ENCODE data around the gene CX3CL1. TPM values are rescaled to one million over a fixed set of nuclear protein-coding genes. Genes with fewer than 3 reads are reported as not detected.

Gene CX3CL1
- total RNA-seq, 1 experiment from 2014 or later, result 0.15 TPM

GRCh38 chr16:57364143-57364542 lies 8.1 kb upstream of the CX3CL1 start:
- Histone ChIP-seq H3K9me3 (ENCODE audit: control insufficient read depth in 1 of 2, insufficient read depth in 1 of 2, low read depth in 1 of 2, low read length in 2 of 2) (no peaks in the 10 kb centered on the region), H3K4me1 (ENCODE audit: control insufficient read depth in 1 of 2, insufficient read depth in 2 of 2, low read length in 2 of 2) (no peaks in the 10 kb centered on the region), H3K4me3 (replicated peaks in 1 of 2; ENCODE audit: low read depth in 1 of 2, low read length in 2 of 2) (no peak overlapping the region), H4K20me1 (ENCODE audit: insufficient read depth) (no peaks in the 10 kb centered on the region), H3K27ac (ENCODE audit: low read depth, low read length) (no peak overlapping the region), H3K27me3 (ENCODE audit: insufficient read depth, low read length) (no peaks in the 10 kb centered on the region), H3K36me3 (ENCODE audit: control insufficient read depth in 1 of 2, insufficient read depth in 2 of 2, low read length in 2 of 2) (no peaks in the 10 kb centered on the region), H3K4me2 (ENCODE audit: low read length) (no peak overlapping the region), H3K9me2 (ENCODE audit: insufficient read depth) (no peaks in the 10 kb centered on the region), H2AFZ (ENCODE audit: low read depth, low read length, poor library complexity, severe bottlenecking) (no peak overlapping the region), H3K79me2 (ENCODE audit: insufficient read depth, low read length) (no peaks in the 10 kb centered on the region), H3K9ac (ENCODE audit: low read length) (no peak overlapping the region)
- no peak for ATAC-seq
- intact Hi-C loops (cut with micrococcal nuclease), result no loop called here
- no peak for DNase-seq (ENCODE audit: low read depth, low spot score)
- ChIA-PET POLR2A (no interaction called here), CTCF (interaction anchor here (1.3 kb wide), 1 partner anchor 53 kb away, joined by 3 read pairs; no protein-coding TSS in a partner anchor), RAD21 (ENCODE audit: low non-redundant PET in 1 of 2, low total read pairs in 2 of 2, uncharacterized antibody in 2 of 2, unreplicated experiment in 2 of 2) (no interaction called here)
- TF ChIP-seq CBX3 (IDR thresholded peaks at IDR 0.05; ENCODE audit: low read depth), result no peak
- no peak for TF ChIP-seq POLR2AphosphoS5 (IDR thresholded peaks at IDR 0.05; ENCODE audit: low read depth, low read length)
- TF ChIP-seq YY1 (IDR thresholded peaks at IDR 0.05; ENCODE audit: extremely low read depth, insufficient replicate concordance, low read depth, low read length), result no peak
- no peak for TF ChIP-seq SP1 (IDR thresholded peaks at IDR 0.05; ENCODE audit: low read depth)
- no peak for TF ChIP-seq REST (IDR thresholded peaks at IDR 0.05; ENCODE audit: low read depth)
- TF ChIP-seq EZH2phosphoT487 (IDR thresholded peaks at IDR 0.05; ENCODE audit: borderline replicate concordance), result no peak
- no peak for TF ChIP-seq ZFX (IDR thresholded peaks at IDR 0.05)
- no peak for TF ChIP-seq TCF7L2 (IDR thresholded peaks at IDR 0.05; ENCODE audit: borderline replicate concordance, extremely low read depth, insufficient read depth, insufficient read length)
- no peak for TF ChIP-seq SIN3A (IDR thresholded peaks at IDR 0.05; ENCODE audit: low read depth)
- no peak for TF ChIP-seq EZH2 (IDR thresholded peaks at IDR 0.05)
- TF ChIP-seq EGR1 (IDR thresholded peaks at IDR 0.05; ENCODE audit: low read depth), result no peak
- TF ChIP-seq ELF1 (IDR thresholded peaks at IDR 0.05; ENCODE audit: borderline replicate concordance, low read depth), result no peak
- no peak for TF ChIP-seq ATF3 (IDR thresholded peaks at IDR 0.05)
- TF ChIP-seq CEBPB (IDR thresholded peaks at IDR 0.05; ENCODE audit: low read depth), result no peak
- no peak for TF ChIP-seq POLR2A (IDR thresholded peaks at IDR 0.05; ENCODE audit: borderline replicate concordance, extremely low read depth, insufficient read depth, insufficient read length)
- no peak for TF ChIP-seq CTCF (IDR thresholded peaks at IDR 0.05 in 2 of 3, conservative IDR thresholded peaks at IDR 0.05 in 1 of 3; ENCODE audit: borderline replicate concordance in 1 of 3, insufficient read depth in 1 of 3, low read depth in 2 of 3, low read length in 2 of 3)
- no peak for TF ChIP-seq JUND (IDR thresholded peaks at IDR 0.05)
- TF ChIP-seq RAD21 (IDR thresholded peaks at IDR 0.05; ENCODE audit: low read depth), result no peak
- no peak for TF ChIP-seq ZNF274 (IDR thresholded peaks at IDR 0.05; ENCODE audit: low read depth, low read length)
- no peak for TF ChIP-seq MAX (IDR thresholded peaks at IDR 0.05)
- BruUV-seq (replicated peaks), result no TSS peak

All from HCT116 (cell line).